ENCODE data around the gene EFCAB13.
A peak's percentile ranks its signal among the peaks of the same experiment; 100 is the strongest.

The EFCAB13 gene

DNA sequence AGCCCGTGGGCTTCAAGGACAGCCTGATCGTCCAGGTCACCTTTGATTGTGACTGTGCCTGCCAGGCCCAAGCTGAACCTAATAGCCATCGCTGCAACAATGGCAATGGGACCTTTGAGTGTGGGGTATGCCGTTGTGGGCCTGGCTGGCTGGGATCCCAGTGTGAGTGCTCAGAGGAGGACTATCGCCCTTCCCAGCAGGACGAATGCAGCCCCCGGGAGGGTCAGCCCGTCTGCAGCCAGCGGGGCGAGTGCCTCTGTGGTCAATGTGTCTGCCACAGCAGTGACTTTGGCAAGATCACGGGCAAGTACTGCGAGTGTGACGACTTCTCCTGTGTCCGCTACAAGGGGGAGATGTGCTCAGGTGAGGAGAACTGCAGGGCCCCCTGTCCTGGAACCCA, 31.5 kb upstream of the EFCAB13 start:
- no peak for DNase-seq

DNA sequence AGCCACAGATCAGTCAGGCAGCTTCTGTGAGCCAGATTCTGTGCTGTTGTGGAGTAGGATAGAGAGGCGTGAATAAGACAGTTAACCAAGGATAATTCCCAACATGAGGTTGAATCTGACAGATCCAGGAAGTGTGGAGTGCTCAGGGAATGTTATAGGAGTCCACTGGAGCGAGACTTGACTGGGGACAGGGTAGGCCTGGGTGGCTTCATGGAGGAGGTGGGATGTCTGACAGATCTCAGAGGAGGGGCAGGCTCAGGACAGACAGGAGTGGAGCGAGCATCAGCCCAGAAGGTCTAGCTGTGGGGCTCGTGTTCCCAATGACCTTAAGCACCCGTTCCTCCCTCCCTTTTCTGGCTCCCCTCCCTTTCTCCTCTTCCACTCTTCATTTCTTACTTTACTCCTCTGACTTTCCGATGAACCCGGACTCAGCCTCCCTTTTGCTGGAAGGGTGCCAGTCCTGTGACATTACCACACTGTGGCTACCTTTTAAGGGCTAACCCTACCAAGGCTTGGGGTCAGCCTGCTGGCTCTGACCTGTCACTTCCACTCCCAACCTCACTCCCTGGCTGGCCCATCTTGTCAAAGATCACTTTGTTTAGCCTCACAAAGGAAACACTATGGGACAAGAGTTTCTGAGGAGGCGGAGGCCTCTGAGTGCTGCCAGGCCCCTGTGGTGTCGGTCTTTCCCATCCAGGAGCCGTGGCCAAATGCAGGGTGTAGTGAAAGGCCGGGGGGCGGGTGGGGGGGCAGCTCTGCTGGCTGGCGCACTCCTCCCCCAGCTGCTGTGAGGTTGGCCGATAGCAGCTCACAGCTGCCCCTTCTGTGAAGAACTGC, 28.5 kb upstream of the EFCAB13 start:
- no peak for DNase-seq

DNA sequence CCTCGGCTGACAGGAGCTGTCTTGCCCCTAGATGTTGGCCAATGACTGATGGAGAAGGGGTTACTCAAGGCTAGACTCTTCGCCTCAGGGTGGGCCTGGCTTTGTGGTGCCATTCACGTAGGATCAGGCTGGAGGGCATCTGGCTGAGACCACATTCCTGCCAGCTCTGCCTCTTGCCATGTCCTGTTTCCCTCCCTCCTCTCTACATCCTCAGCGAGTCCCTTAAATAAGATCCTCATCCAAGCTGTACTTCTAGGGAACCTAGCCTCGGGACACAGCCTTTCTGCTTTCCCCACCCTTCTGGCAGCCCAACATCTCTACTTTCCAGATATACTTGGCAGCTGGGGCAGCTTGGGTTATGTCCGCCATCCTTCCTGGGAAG, 27.9 kb upstream of the EFCAB13 start:
- no peak for DNase-seq

DNA sequence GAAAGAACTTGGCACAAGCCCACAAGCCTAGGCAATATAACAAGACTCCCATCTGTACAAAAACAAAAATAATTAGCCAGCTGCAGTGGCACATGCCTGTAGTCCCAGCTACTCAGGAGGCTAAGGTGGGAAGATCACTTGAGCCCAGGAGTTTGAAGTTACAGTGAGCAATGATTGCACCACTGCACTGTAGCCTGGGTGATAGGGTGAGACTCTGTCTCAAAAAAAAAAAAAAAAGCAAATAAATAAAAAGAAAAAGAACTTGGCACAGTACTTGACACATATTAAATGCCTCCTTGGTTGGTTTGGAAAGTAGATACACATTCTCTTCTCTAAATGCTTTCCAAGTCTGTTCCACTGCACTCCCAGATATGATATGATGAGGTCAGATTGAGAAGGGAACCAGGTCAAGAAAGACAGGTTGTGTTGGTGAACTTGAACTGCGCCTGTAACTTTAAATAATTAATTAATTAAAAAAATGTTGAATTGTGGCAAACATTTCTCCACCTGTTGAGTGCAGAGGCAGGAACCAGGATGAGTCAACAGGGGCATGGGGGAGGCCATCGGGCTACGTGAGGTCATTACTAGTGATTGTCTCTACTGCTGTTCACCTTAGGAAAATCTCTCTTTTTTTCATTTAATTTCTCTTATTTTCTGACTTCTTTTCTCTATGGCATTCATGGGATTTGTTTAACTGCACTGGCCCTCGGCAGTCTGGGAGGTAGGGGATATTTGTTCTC, 25.9 kb upstream of the EFCAB13 start:
- DNase-seq, result no peak

DNA sequence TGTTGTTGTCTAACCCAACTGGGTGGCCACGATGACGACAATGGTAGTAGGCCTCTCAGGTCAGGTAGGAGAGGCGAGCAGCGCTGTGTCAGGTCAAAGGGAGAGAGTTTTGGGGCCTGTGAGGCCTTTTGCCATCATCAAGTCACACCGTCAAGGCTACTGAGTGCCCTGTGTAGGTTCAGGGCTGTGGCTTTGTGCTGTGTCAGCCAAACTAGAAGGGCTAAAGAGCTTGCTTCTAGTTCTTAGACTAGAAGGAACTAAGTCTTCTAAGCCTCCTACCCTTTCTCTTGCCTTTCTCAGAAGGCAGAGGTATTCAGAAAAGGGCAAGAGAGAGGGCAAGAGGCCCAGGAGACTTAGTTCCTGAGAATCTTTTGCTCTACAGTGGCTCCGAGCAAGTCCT, 25.0 kb upstream of the EFCAB13 start:
- DNase-seq, result no peak

DNA sequence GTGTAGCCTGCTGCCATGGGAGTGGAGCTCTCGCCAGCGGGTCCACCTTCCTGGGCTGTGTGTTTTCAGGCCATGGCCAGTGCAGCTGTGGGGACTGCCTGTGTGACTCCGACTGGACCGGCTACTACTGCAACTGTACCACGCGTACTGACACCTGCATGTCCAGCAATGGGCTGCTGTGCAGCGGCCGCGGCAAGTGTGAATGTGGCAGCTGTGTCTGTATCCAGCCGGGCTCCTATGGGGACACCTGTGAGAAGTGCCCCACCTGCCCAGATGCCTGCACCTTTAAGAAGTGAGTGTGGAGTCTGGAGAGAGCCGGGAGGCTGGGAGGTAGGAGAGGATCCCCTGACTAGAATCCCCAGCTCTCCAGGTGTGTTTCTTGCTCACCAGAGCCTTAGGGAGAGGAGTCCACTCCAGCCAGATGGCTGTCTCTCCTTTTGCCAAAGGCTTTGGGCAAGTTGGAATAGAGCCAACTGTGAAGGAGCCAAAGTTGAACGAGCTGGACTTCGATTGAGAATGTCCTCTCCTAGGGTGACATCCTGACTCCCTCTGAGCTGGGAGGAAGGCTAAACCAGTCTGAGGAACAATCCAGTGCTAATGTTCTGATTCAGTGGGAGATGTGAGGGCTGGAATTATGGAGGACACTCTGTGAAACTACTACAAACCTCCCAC, 24.4 kb upstream of the EFCAB13 start:
- no peak for DNase-seq

DNA sequence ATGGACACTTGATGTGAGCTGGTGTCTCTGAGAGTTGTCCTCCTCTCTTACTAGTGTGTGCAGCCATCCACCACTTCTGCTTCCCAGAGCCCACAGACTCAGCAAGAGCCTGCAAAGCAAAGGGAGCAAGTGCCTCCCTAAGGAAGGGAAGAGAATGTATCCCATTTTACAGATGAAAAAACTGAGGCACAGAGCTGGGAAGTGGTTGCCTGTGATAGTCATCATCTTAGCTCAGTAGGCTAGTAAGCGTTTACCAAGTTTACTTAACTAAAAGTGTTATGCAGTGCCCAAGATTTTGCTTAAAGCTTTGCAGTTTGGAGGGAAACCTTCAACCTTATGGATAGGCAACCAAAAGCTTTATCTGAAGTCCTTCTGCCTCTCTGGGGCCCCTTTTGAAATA, 23.0 kb upstream of the EFCAB13 start:
- DNase-seq, result no peak

DNA sequence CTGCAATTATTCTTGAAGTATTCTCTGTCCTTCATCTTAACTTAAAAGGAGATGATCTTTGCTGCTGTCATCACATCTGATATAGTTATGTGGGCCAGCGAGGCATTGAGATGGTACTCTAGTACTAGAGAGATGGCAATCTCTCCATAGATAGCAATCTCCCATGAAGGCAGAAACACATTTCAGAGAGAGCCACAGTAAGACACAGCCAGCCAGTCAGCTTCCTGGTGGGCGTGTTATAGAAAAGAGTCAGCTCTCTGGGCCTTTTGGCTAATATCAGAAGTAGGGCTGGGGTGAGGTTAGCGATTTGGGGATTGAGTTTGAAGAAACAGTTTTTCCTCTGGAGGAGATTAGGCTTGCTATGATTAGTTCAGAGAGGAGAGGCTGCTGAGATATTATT, 22.6 kb upstream of the EFCAB13 start:
- peak; percentile 50 for DNase-seq

DNA sequence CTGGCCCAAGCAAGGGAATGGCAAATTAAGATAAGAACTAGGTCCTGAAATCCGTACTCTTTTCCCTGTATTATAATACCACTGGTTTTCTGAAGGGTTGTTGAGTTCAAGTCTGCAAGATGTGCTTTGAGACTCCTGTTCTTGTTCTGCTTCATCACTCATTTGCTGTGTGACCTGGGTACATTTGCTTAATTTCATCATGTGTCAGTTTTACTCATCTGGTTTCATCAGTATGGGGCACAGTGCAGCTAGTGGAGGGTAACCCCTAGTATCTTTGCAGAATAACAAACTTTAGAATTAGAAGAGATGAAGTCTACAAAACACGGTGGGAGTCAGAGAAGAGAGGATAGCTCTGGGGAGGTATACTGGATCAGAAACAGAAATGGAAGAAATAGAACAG, 21.9 kb upstream of the EFCAB13 start:
- DNase-seq, result no peak

DNA sequence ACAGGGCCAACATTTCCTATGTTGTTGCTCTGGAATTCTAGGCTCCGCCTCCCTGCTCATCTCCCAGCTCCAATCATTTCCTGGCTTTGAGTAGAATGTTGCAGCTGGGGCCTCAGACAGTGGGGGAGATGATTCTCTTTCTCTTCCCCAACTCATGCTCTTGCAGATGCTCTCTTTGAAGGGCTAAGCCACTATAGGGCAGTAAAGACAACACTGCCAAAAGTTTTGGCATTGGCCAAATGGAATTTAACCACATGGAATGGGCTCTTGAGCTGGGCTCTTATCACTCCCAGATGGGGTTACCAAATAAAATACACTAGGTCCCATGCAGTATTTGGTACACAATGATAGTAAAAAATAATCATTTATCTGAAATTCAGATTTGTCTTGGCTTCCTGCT, 19.6 kb upstream of the EFCAB13 start:
- no peak for DNase-seq

DNA sequence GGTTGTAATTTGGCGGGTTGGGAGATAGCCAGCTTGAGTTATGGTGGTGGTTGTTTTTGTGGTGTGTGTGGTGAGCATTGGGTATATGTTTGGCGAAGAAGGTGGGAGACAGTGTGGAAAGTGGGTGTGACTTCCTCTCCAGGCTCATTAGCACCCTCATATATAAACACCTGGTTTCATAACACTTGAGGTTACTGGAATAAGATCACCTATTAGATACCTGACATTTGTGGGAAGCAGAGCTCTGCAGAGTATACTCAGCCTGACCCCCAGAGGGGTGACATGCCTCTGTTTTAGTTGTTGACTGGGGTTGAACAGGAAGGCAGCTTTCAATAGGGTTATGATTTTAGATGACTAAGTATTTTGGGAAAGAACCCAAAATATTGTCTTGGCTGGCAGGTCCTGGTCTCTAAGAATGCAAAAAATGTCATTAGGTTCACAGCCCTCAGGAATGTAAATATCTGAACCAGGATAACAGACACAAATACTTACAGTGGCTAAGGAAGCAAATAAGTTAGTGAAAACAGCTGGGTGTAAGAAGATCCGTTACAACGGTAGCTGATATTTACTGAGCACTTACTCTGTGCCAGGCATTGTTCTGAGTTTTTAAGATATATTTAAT, 18.3 kb upstream of the EFCAB13 start:
- DNase-seq, result no peak

DNA sequence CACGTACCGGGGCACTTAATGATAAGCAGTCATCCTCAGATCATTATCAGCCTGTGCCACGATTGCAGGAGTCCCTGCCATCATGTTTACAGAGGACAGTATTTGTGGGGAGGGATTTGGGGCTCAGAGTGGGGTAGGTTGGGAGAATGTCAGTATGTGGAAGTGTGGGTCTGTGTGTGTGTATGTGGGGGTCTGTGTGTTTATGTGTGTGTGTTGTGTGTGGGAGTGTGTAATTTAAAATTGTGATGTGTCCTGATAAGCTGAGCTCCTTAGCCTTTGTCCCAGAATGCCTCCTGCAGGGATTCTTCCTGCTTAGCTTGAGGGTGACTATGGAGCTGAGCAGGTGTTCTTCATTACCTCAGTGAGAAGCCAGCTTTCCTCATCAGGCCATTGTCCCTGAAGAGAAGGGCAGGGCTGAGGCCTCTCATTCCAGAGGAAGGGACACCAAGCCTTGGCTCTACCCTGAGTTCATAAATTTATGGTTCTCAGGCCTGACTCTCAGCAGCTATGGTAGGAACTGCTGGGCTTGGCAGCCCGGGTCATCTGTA, 13.5 kb upstream of the EFCAB13 start:
- DNase-seq, result no peak

DNA sequence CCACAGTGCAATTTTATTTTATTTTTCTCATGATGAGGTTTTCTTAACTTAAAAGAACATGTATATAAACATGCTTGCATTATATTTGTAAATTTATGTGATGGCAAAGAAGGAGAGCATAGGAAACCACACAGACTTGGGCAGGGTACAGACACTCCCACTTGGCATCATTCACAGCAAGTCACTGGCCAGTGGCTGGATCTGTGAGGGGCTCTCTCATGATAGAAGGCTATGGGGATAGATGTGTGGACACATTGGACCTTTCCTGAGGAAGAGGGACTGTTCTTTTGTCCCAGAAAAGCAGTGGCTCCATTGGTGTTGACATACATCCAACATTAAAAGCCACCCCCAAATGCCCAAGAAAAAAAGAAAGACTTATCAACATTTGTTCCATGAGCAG, 12.3 kb upstream of the EFCAB13 start:
- DNase-seq, result no peak

DNA sequence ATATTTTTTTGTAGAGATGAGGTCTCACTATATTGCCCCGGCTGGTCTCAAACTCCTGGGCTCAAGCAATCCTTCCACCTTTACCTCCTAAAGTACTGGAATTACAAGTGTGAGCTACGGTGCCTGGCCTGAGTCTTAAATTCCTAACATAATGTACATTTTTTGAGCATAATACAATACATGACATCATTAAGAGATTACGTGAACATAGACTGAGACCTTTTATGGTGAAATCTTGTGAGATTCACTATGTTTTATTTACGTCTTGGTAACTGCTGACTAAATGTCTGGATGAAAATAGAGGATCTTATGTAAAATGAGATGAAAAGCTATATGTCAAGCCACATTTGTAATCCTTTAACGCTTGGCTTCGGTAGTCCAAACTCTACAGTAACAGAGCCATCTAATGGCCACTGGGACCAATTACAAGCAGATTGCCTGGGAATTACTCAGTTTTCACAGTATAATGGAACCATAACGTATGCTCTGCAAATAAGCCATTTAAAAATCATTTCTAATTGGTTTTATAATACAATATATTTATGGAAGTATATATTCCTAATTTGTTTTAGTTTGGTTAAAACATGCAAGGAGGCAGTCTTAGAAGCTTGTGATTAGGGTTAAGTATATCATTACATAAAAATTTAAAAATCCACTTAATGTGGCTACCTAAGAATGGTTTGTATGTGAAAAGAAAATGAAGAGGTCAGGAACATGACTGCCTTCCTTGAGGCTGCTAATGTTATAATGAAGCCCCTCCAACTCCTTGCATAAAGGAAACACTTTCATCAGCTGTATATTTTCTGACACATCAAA, 8.1 kb upstream of the EFCAB13 start:
- no peak for DNase-seq

DNA sequence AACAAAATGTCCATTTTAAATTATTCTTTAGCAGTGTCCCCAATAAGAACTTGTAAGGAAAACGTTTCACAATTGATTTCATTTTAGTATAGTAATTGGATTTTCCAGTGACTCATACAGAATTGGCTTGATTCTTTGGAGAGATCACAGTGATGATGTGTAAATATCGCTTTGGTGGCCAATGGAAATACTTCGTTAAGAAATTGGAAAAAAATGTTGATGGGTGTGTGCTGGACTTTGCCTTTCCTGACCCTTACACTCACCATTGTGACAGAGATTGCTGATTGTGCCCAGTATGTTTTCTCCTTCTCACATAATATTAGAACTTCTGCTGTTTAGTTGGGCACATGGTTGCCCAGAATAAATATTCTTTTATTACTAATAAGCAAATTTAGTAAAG, 7.4 kb upstream of the EFCAB13 start:
- DNase-seq, result no peak

DNA sequence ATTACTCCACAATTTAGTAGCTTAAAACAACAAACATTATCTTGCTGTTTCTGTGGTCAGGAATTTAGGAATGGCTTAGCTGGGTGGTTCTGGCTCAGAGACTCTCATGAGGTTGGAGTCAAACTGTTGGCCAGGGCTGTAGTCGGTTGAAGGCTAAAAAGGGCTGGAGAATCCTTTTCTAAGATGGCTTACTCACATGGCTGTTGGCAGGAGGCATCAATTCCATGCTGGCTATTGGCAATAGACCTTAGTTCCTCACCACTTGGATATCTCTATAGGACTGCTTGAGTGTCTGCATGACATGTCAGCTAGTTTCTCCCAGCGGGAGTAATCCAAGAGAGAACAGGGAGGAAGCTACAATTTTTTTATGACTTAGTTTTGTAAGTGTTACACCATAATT, 6.6 kb upstream of the EFCAB13 start:
- no peak for DNase-seq

DNA sequence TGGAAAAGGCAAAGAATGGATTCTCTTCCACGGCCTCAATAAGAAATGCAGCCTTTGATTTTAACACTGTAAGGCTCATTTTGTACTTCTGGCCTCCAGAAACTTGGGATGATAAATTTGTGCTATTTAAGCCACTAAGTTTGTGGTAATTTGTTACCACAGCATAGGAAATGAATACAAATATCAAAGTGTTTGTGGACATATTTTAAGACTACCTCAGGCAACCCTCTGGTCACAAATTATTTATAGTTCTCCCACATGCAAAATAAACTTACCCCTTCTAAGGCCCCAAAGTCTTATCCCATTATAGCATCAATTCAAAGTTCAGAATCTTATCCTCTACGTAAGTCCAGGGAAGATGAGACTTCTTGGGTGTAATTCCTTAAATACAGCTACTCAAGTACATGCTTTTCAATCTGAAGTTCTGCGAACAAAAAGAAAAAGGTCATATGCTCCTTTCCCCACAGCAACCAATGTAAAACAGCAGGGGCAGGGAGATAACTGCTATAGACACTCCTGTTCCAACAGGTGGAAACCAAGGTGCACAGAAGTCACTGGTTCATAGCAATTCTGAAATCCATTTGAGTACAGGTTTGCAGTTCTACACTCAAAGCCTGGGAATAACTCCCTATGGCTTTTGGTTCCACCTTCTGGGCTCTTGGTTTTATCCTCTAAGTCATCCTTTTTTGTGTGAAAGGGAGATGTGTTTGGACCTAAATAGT, 5.4 kb upstream of the EFCAB13 start:
- no peak for DNase-seq

DNA sequence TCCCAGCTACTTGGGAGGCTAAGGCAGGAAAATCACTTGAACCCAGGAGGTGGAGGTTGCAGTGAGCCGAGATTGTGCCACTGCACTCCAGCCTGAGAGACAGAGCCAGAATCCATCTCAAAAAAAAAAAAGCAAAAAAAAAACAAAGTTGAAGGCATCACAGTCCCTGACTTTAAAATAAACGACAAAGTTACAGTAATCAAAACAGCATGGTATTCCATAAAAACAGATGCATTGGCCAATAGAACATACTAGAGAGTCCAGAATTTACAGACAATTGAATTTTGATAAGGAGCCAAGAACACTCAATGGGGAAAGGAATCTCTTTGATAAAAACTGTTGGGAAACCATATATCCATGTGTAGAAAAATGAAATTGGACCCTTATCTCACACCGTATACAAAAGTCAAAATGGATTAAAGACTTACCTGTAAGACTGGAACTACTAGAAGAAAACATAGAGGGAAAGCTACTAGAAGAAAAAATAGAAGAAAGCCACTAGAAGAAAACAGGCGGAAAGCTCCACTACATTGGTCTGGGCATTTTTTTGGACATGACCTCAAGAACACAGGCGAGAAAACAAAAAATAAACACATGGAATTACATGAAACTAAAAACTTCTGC, 2.8 kb upstream of the EFCAB13 start:
- DNase-seq, result no peak

DNA sequence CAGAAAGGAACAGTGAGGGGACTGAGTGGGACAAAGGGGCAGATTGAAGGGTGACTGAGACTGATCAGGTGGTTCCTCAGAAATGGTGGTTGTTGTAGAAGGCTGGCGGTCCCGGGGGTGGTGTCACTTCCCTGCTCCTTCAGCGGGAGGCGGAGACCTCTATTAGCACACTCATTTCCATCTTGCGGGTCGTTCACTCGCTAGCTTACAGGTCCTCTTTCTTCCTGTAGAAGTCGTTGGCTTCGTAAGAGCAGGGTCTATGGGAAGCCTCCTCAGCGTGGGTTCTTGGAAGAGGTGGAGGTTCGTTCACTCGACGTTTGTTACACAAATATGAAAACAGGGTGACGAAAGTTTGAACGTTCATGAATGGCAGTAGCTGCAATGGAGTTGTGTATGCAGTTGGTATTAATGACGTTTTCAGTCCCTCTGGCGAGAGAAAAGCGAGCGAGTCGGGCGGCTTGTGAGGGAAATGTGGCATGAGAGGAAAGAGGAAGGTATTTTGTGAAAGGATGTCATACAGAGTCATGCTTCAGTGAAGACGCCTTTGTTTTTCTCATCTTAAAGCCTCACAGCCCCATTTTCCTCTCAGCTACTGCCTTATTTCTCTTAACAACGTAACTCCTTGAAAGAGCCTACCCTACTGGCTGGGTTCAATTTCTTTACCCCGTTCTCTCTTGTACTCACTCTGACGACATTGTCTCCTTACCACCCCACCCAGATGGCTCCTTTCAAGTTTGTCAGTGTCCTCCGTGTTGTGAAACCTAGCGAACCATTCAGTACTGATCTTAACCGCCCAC, 667 bp downstream of the EFCAB13 start:
- DNase-seq, result no peak

DNA sequence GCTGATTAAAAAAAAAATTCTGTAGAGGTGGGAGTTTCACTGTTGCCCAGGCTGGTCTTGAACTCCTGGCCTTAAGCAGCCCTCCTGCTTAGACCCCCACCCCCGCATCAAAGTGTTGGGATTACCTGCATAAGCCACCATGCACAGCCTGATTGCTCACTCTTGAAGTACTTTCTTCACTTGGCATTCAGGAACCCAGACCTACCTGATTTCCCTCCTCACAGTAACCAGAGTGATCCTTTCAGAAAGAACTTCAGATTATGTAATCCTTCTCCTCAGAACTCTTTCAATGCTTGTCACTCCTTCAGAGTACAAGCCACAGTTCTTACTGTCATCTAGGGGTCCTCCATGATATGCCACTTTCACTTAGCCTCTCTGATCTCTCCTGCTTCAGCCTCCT, 1.4 kb downstream of the EFCAB13 start:
- DNase-seq, result no peak

Data from activated CD8-positive, alpha-beta memory T cell treated with anti-CD3 and anti-CD28 coated beads, Interleukin-2, amount 50 U/mL, for 48 hours (primary cell).